ENCODE measurements around the gene METTL24.

The METTL24 gene

GRCh38 chr6:110387986-110388385, 29.8 kb upstream of the METTL24 start:
- TF ChIP-seq, protein P1, sequence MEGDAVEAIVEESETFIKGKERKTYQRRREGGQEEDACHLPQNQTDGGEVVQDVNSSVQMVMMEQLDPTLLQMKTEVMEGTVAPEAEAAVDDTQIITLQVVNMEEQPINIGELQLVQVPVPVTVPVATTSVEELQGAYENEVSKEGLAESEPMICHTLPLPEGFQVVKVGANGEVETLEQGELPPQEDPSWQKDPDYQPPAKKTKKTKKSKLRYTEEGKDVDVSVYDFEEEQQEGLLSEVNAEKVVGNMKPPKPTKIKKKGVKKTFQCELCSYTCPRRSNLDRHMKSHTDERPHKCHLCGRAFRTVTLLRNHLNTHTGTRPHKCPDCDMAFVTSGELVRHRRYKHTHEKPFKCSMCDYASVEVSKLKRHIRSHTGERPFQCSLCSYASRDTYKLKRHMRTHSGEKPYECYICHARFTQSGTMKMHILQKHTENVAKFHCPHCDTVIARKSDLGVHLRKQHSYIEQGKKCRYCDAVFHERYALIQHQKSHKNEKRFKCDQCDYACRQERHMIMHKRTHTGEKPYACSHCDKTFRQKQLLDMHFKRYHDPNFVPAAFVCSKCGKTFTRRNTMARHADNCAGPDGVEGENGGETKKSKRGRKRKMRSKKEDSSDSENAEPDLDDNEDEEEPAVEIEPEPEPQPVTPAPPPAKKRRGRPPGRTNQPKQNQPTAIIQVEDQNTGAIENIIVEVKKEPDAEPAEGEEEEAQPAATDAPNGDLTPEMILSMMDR (IDR thresholded peaks at IDR 0.05; ENCODE audit: low read depth, low read length, missing control alignments), result no peak
- in situ Hi-C loops (cut with HindIII; ENCODE audit: low pct_ligation_motif_present, low sequenced_read_pairs), result no loop called here
- no peaks in the 10 kb centered on the region for H3K36me3 ChIP-seq (replicated peaks)
- no peak overlapping the region for H3K4me3 ChIP-seq (ENCODE audit: low read depth, low read length)
- DNase-seq, result no peak
- no peaks in the 10 kb centered on the region for H3K27me3 ChIP-seq (replicated peaks)
- no peak overlapping the region for H3K27ac ChIP-seq

GRCh38 chr6:110385458-110385863, 27.3 kb upstream of the METTL24 start:
- in situ Hi-C loops (cut with HindIII; ENCODE audit: low pct_ligation_motif_present, low sequenced_read_pairs), result no loop called here
- Histone ChIP-seq H3K27ac (no peak overlapping the region), H3K27me3 (replicated peaks) (no peaks in the 10 kb centered on the region), H3K4me3 (ENCODE audit: low read depth, low read length) (no peak overlapping the region), H3K36me3 (replicated peaks) (no peaks in the 10 kb centered on the region)
- DNase-seq, result no peak
- TF ChIP-seq, protein P1 (IDR thresholded peaks at IDR 0.05; ENCODE audit: low read depth, low read length, missing control alignments), result no peak

- H3K27me3 ChIP-seq (replicated peaks), result no peaks in the 10 kb centered on the region
- H3K4me3 ChIP-seq (ENCODE audit: low read depth, low read length), result no peak overlapping the region
- in situ Hi-C loops (cut with HindIII; ENCODE audit: low pct_ligation_motif_present, low sequenced_read_pairs), result no loop called here
- no peak overlapping the region for H3K27ac ChIP-seq
- no peak for DNase-seq
- TF ChIP-seq, protein P1 (IDR thresholded peaks at IDR 0.05; ENCODE audit: low read depth, low read length, missing control alignments), result no peak
- no peaks in the 10 kb centered on the region for H3K36me3 ChIP-seq (replicated peaks)
These were observed 20.4 kb upstream of the METTL24 start for GRCh38 chr6:110378552-110378951.

DNA sequence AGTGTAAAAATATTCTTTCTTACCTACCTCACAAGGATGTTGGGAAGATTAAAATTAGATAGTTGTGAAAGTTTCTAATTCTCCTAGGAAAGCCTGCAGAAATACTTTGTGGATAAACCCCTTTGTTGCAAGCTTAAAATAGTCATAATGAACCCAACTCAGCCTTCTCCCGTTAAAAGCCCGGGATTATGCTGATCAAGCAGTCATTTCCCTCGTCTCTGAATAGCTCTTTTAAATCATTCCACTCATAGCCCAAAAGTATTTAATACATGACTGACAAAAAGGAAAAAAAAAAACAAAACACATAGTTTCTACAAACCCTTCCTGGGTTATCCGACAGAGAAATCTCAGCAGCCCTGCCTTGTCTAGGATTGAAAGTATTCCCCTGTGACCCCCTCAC, 10.9 kb upstream of the METTL24 start:
- TF ChIP-seq, protein P1 (IDR thresholded peaks at IDR 0.05; ENCODE audit: low read depth, low read length, missing control alignments), result no peak
- no peak overlapping the region for H3K27ac ChIP-seq
- DNase-seq, result no peak
- H3K27me3 ChIP-seq (replicated peaks), result peaks cover 19% of the 10 kb centered on the region
- H3K36me3 ChIP-seq (replicated peaks), result no peaks in the 10 kb centered on the region
- in situ Hi-C loops (cut with HindIII; ENCODE audit: low pct_ligation_motif_present, low sequenced_read_pairs), result no loop called here
- no peak overlapping the region for H3K4me3 ChIP-seq (ENCODE audit: low read depth, low read length)

- in situ Hi-C loops (cut with HindIII; ENCODE audit: low pct_ligation_motif_present, low sequenced_read_pairs), result no loop called here
- H3K36me3 ChIP-seq (replicated peaks), result no peaks in the 10 kb centered on the region
- DNase-seq, result no peak
- no peak overlapping the region for H3K27ac ChIP-seq
- H3K27me3 ChIP-seq (replicated peaks), result peaks cover 19% of the 10 kb centered on the region
- TF ChIP-seq, protein P1 (IDR thresholded peaks at IDR 0.05; ENCODE audit: low read depth, low read length, missing control alignments), result no peak
- no peak overlapping the region for H3K4me3 ChIP-seq (ENCODE audit: low read depth, low read length)
These were observed 10.1 kb upstream of the METTL24 start for GRCh38 chr6:110368284-110368683.

DNA sequence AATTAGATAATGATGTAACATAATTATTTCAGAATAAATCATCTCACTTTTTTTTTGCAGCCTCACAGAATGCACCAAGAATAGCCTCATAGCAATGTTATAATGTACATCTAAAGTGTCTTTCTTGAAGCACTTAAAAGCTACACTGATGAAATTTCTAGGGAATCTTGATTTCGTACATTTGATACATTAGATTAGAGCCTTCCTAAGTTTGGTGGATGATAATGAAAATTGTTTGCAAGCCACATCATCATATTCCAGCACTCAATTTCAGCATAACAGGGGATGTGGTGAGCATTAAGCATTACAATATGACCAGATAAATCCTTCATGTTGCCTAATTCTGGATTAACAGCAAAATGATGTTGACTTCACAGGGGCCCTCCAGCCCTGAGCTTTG, 9.7 kb upstream of the METTL24 start:
- H3K27ac ChIP-seq, result no peak overlapping the region
- H3K27me3 ChIP-seq (replicated peaks), result peaks cover 19% of the 10 kb centered on the region
- H3K4me3 ChIP-seq (ENCODE audit: low read depth, low read length), result no peak overlapping the region
- no peak for DNase-seq
- no peaks in the 10 kb centered on the region for H3K36me3 ChIP-seq (replicated peaks)
- TF ChIP-seq, protein P1 (IDR thresholded peaks at IDR 0.05; ENCODE audit: low read depth, low read length, missing control alignments), result no peak
- in situ Hi-C loops (cut with HindIII; ENCODE audit: low pct_ligation_motif_present, low sequenced_read_pairs), result no loop called here
